ENCODE results near the gene SP6. TPM values are rescaled to one million over a fixed set of nuclear protein-coding genes. Genes with fewer than 3 reads are reported as not detected.

SP6 gene
- total RNA-seq, 1 donor from 2014 or later: 3.9 TPM

DNA sequence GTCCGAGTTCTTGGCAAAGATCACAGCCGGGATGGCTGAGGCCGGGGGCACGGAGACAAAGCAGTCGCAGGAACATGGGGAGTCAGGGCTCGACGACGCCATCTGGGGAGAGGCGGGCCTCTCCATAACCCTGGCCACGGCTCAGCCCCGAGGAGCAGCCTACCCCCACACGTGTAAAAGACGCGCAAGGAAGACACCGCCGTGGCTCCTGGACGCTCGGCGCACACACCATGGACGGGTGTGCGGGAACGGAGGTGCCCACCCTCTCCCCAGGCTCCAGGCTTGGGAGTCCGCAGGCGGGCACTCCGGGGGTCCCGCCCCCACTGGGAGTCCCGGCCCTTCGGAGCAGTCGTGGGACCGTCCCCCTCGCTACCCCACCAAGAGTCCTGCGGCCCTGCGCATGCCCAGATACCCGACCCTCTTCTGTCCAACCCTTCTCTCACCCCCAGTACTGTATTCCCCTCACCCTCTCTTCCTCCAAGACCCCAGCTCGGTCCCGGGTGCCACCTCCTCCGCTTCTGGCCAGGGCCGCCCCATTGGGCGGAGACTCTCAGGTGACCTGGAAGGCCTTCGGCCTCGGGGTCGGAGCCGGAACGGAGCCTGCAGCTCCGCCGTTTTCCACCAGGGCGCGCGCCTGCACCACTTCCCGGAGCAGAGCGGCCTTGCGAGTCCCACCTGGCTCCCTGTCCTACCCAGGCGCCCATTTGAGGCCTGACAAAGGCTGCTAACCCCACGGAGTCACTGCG is 10.0 kb downstream of the SP6 start, which contains the start of gene SCRN2:
Gene SCRN2 (minus strand): TSS at position 532 of the 746 bp plus-strand sequence. CDS start 430 bp downstream, at position 102.
- Histone ChIP-seq H3K4me3 (peak within 1 kb of the TSS; percentile 76 to 83), H3K27ac (peak within 1 kb of the TSS; percentile 77), H3K9me3 (no peaks in the 10 kb centered on the region), H3K36me3 (peaks cover 0 to 21% of the 10 kb centered on the region in 2 donors), H3K27me3 (no peaks in the 10 kb centered on the region), H3K4me1 (peaks cover 29% of the 10 kb centered on the region)
- TF ChIP-seq POLR2AphosphoS5 (IDR thresholded peaks at IDR 0.05; ENCODE audit: insufficient read depth in 1 of 2, low read depth in 1 of 2) (peak; percentile 65 to 69), POLR2A (IDR thresholded peaks at IDR 0.05) (no peak)
- TF ChIP-seq, protein P1, sequence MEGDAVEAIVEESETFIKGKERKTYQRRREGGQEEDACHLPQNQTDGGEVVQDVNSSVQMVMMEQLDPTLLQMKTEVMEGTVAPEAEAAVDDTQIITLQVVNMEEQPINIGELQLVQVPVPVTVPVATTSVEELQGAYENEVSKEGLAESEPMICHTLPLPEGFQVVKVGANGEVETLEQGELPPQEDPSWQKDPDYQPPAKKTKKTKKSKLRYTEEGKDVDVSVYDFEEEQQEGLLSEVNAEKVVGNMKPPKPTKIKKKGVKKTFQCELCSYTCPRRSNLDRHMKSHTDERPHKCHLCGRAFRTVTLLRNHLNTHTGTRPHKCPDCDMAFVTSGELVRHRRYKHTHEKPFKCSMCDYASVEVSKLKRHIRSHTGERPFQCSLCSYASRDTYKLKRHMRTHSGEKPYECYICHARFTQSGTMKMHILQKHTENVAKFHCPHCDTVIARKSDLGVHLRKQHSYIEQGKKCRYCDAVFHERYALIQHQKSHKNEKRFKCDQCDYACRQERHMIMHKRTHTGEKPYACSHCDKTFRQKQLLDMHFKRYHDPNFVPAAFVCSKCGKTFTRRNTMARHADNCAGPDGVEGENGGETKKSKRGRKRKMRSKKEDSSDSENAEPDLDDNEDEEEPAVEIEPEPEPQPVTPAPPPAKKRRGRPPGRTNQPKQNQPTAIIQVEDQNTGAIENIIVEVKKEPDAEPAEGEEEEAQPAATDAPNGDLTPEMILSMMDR (IDR thresholded peaks at IDR 0.05): peak; percentile 94 to 99 (median 99)
- DNase-seq (ENCODE audit: extremely low spot score in 2 of 2): peak in 1 of 2 donors; percentile 94
- intact Hi-C loops (cut with DNase I): loop anchor here (2.0 kb wide), 1 partner anchor 50 kb away; no protein-coding TSS in a partner anchor

DNA sequence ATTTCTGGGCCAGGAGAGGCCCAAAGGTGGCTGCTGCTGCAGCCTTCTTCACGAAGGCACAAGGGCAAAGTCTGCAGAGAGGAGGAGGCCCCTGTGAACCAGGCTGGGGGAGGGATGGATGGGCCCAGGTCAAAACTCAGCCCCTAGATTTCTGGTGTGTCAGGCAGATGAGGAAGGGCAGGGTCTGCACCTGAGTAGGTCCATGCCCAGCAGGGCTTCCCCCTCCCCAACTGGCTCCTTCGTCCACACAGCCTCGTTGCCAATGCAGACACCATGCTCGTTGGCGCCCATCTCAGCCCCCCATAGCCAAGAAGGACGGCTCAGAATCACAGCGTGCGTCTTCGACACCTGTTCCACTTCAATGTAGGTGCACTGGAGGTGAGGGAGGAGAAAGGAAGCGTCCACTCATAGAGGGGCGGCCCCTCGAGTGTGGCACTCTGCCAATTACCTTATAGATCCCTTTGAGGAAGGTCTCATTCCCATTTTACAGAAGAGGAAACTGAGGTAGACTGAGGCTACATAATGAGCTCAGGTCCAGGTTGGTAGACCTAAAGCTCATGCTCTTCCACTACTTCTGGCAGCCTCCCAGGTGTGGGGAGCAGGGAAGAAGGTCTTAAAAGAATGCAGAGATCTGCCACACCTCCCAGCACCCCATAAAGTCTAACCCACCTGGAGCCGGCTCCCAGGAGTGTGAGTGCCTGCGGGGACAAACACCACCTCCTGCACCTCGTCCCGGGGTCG is 10.8 kb downstream of the SP6 start:
- H3K36me3 ChIP-seq: peaks cover 0 to 21% of the 10 kb centered on the region in 2 donors
- H3K9me3 ChIP-seq: no peaks in the 10 kb centered on the region
- peak overlapping the region; percentile 77 for H3K27ac ChIP-seq
- peak overlapping the region; percentile 76 to 83 for H3K4me3 ChIP-seq
- TF ChIP-seq POLR2AphosphoS5 (IDR thresholded peaks at IDR 0.05; ENCODE audit: insufficient read depth in 1 of 2, low read depth in 1 of 2) (no peak), POLR2A (IDR thresholded peaks at IDR 0.05) (no peak)
- TF ChIP-seq, protein P1 (IDR thresholded peaks at IDR 0.05): no peak
- intact Hi-C loops (cut with DNase I): loop anchor here (2.0 kb wide), 1 partner anchor 51 kb away; no protein-coding TSS in a partner anchor
- DNase-seq (ENCODE audit: extremely low spot score in 2 of 2): no peak
- H3K27me3 ChIP-seq: no peaks in the 10 kb centered on the region
- H3K4me1 ChIP-seq: peaks cover 29% of the 10 kb centered on the region

DNA sequence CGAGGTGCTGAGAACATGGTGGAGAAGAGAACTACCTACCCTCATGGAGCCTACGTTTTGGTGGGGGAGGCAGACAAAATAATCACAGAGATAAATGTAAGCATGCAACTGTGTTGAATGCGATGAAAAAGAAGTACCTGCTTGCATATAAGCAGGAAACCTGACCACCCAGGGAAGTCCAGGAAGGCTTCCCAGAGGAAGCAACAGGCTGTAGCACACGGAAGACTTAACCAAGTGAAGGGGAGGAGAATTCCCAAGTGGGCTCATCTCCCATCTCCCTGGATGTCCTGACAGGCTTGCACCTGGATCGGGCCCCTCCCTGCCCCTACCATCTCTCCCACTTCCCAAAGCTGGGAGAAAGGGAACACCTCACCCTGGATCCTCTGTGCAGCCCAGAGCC is 11.9 kb downstream of the SP6 start:
- intact Hi-C loops (cut with DNase I): no loop called here
- no peak for DNase-seq (ENCODE audit: extremely low spot score in 2 of 2)

DNA sequence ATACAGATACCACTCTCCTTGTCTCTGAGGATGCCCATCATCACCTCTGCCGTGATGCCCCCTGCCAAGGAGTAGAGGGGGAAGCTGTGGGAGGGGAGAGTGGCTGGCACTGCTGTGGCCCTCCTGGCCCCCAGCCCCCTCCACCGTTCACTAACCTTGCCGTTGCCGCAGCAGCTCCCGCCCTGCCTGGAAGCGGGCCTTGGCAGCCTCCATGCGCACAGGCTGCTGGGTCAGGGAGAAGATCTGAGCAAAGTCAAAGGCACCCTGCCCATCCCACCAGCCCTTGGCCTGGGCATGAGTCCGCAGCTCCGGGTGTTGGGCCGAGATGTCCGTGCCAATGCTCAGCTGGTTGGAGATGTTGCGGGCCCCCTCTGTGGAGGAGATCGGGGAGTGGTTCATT is 12.3 kb downstream of the SP6 start:
- Histone ChIP-seq H3K27ac (no peak overlapping the region), H3K9me3 (no peaks in the 10 kb centered on the region), H3K4me1 (peaks cover 29% of the 10 kb centered on the region), H3K4me3 (no peak overlapping the region), H3K27me3 (no peaks in the 10 kb centered on the region), H3K36me3 (peaks cover 0 to 21% of the 10 kb centered on the region in 2 donors)
- intact Hi-C loops (cut with DNase I): no loop called here
- DNase-seq (ENCODE audit: extremely low spot score in 2 of 2): no peak
- TF ChIP-seq POLR2A (IDR thresholded peaks at IDR 0.05) (no peak), POLR2AphosphoS5 (IDR thresholded peaks at IDR 0.05; ENCODE audit: insufficient read depth in 1 of 2, low read depth in 1 of 2) (no peak)
- TF ChIP-seq, protein P1 (IDR thresholded peaks at IDR 0.05): no peak

More for the DNA sequence above, 11.9 kb downstream of the SP6 start:
- H3K27me3 ChIP-seq: no peaks in the 10 kb centered on the region
- no peaks in the 10 kb centered on the region for H3K9me3 ChIP-seq
- peaks cover 0 to 21% of the 10 kb centered on the region in 2 donors for H3K36me3 ChIP-seq
- H3K27ac ChIP-seq: no peak overlapping the region
- peaks cover 29% of the 10 kb centered on the region for H3K4me1 ChIP-seq
- TF ChIP-seq POLR2A (IDR thresholded peaks at IDR 0.05) (no peak), POLR2AphosphoS5 (IDR thresholded peaks at IDR 0.05; ENCODE audit: insufficient read depth in 1 of 2, low read depth in 1 of 2) (no peak)
- H3K4me3 ChIP-seq: no peak overlapping the region

DNA sequence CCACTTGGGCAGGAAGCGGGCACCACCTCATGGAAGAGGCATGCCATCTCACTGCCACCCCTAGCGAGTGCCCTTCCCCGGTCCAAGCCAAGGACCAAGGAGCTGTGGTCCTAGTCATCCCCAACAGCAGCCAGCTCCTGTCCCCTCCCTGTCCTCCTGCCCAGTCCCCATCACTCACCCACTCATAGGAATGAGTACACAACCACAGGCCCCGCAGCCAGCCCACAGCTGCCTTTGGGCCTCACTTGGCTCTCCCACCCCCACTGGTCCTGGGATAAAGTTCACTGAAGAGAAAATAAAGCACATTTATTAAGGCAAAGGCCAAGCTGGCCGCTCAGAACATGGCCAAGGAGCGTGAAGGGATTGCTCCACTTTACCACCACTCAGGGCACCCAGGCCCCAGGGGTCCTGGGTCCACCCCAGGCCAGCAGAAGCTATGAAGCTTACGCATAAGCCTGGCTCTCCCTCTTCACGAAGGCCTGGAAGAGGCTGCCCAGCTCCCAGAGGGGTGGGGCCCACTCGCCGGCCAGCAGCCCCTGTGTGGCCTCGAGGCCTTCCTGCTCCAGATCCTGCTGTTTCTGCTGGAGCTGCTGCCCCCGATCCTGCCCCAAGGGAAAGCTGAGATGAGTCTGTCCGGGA is 13.4 kb downstream of the SP6 start:
- intact Hi-C loops (cut with DNase I): no loop called here
- H3K4me3 ChIP-seq: no peak overlapping the region
- TF ChIP-seq POLR2A (IDR thresholded peaks at IDR 0.05) (no peak), POLR2AphosphoS5 (IDR thresholded peaks at IDR 0.05; ENCODE audit: insufficient read depth in 1 of 2, low read depth in 1 of 2) (no peak)
- TF ChIP-seq, protein P1 (IDR thresholded peaks at IDR 0.05): no peak
- no peaks in the 10 kb centered on the region for H3K9me3 ChIP-seq
- H3K36me3 ChIP-seq: peaks cover 0 to 21% of the 10 kb centered on the region in 2 donors
- H3K4me1 ChIP-seq: peaks cover 24% of the 10 kb centered on the region
- DNase-seq (ENCODE audit: extremely low spot score in 2 of 2): no peak
- no peaks in the 10 kb centered on the region for H3K27me3 ChIP-seq
- no peak overlapping the region for H3K27ac ChIP-seq
